NCI-H1105 treated with DMSO at 0.1 percent for 48 hours (cell line): Measurements from ENCODE around the gene EMX1.
A peak's percentile ranks its signal among the peaks of the same experiment; 100 is the strongest.

Experiments used
- DNase-seq: peaks from one replicate; lab custom pipeline; 2025; lab: John Stamatoyannopoulos, UW

EMX1 gene

GRCh38 chr2:72924353-72925240 is 7.3 kb downstream of the EMX1 start:
- no peak for DNase-seq

- no peak for DNase-seq
These were observed 8.1 kb downstream of the EMX1 start for GRCh38 chr2:72925328-72925943.

GRCh38 chr2:72926368-72926767 is 9.0 kb downstream of the EMX1 start:
- no peak for DNase-seq

GRCh38 chr2:72926811-72927465 is 9.6 kb downstream of the EMX1 start:
- DNase-seq, result no peak

- DNase-seq, result no peak
These were observed 10.6 kb downstream of the EMX1 start for GRCh38 chr2:72927619-72928550.

GRCh38 chr2:72929010-72929409 is 11.7 kb downstream of the EMX1 start:
- DNase-seq, result no peak

- DNase-seq, result no peak
These were observed 14.1 kb downstream of the EMX1 start for GRCh38 chr2:72931280-72931910.

GRCh38 chr2:72932045-72932740 is 14.9 kb downstream of the EMX1 start:
- DNase-seq, result no peak

GRCh38 chr2:72932805-72933204 is 15.5 kb downstream of the EMX1 start:
- DNase-seq, result no peak

- no peak for DNase-seq
These were observed 15.9 kb downstream of the EMX1 start for GRCh38 chr2:72933207-72933606.

- no peak for DNase-seq
These were observed 16.4 kb downstream of the EMX1 start for GRCh38 chr2:72933646-72934151.

- DNase-seq, result peak; percentile 4
These were observed 17.6 kb downstream of the EMX1 start for GRCh38 chr2:72934683-72935610.

- no peak for DNase-seq
These were observed 18.3 kb downstream of the EMX1 start for GRCh38 chr2:72935611-72935957.

GRCh38 chr2:72936660-72937355 is 19.5 kb downstream of the EMX1 start:
- DNase-seq, result no peak

GRCh38 chr2:72937356-72937669 is 20.0 kb downstream of the EMX1 start:
- DNase-seq, result no peak

GRCh38 chr2:72938455-72938854 is 21.1 kb downstream of the EMX1 start:
- no peak for DNase-seq

GRCh38 chr2:72940361-72940760 is 23.0 kb downstream of the EMX1 start:
- no peak for DNase-seq

- DNase-seq, result no peak
These were observed 23.5 kb downstream of the EMX1 start for GRCh38 chr2:72940786-72941185.

- no peak for DNase-seq
These were observed 25.0 kb downstream of the EMX1 start for GRCh38 chr2:72942293-72942692.
